H1 (cell line): ENCODE data around the gene SPATA21. TPM values are rescaled to one million over a fixed set of nuclear protein-coding genes. Genes with fewer than 3 reads are reported as not detected.

ENCODE experiments used
- CTCF ChIA-PET: fragments of 300-600 bp; sonication (Branson Sonifier 250); formaldehyde crosslinking; loops from one replicate; lab custom pipeline; 2021; ENCODE audit not compliant: partially characterized antibody; lab: Charles Lee
- POLR2A ChIA-PET: fragments of 300-600 bp; sonication (Branson Sonifier 250); formaldehyde crosslinking; loops from one replicate; lab custom pipeline; 2021; ENCODE audit warnings: inconsistent platforms; ENCODE audit not compliant: partially characterized antibody; lab: Charles Lee
- DNase-seq, 2 experiments: peaks; one replicate each; pipeline versions ENCODE4 v3.0.0 to v3.0.0-alpha.2; 2010 to 2022; ENCODE audit warnings: low spot score in 2 of 2, low read depth in 1 of 2, mixed read lengths in 1 of 2
- FAIRE-seq: peaks from 2 replicates; lab custom pipeline; 2011; peaks lifted over from hg19 to GRCh38; lab: Jason Lieb, UNC
- H2AFZ ChIP-seq: 2 replicates; pipeline ENCODE4 v1.8.1; 2012; ENCODE audit warnings: low read length, inconsistent platforms
- H2AK5ac ChIP-seq: 2 replicates; pipeline ENCODE4 v1.6.1; 2013; ENCODE audit warnings: low read depth, low read length
- H2BK120ac ChIP-seq: replicated peaks from 2 replicates; pipeline ENCODE3; 2013; ENCODE audit warnings: low read depth, low read length, inconsistent platforms
- H2BK12ac ChIP-seq: 2 replicates; pipeline ENCODE4 v1.6.1; 2013; ENCODE audit warnings: low read depth, low read length
- H2BK15ac ChIP-seq: 2 replicates; pipeline ENCODE4 v1.6.1; 2013; ENCODE audit warnings: low read length
- H2BK20ac ChIP-seq: 2 replicates; pipeline ENCODE4 v1.6.1; 2013; ENCODE audit warnings: low read length
- H2BK5ac ChIP-seq: 2 replicates; pipeline ENCODE4 v1.6.1; 2013; ENCODE audit warnings: low read depth, low read length
- H3K14ac ChIP-seq: 2 replicates; pipeline ENCODE4 v1.6.1; 2013; ENCODE audit warnings: inconsistent platforms; ENCODE audit not compliant: insufficient read length
- H3K18ac ChIP-seq: 2 replicates; pipeline ENCODE4 v1.6.1; 2013; ENCODE audit warnings: low read length; ENCODE audit errors: extremely low read depth
- H3K23ac ChIP-seq: 2 replicates; pipeline ENCODE4 v1.6.1; 2013; ENCODE audit warnings: inconsistent platforms; ENCODE audit not compliant: insufficient read length
- H3K23me2 ChIP-seq: 2 replicates; pipeline ENCODE4 v1.6.1; 2013; ENCODE audit warnings: low read depth, low read length
- H3K27ac ChIP-seq: 2 replicates; pipeline ENCODE4 v1.6.1; 2011; ENCODE audit warnings: low read depth, low read length, inconsistent platforms
- H3K27me3 ChIP-seq, 4 experiments: replicated peaks in 1 of 4; 1 replicate in 1 of 4; 2 replicates in 3 of 4; pipeline versions ENCODE4 v1.6.1 to v1.8.1; 2011 to 2013; ENCODE audit warnings: low read length in 3 of 4, mild to moderate bottlenecking in 3 of 4, inconsistent platforms in 2 of 4, mixed read lengths in 2 of 4, moderate library complexity in 1 of 4; ENCODE audit not compliant: control insufficient read depth in 3 of 4, insufficient read depth in 3 of 4; ENCODE audit errors: extremely low read depth in 1 of 4
- H3K36me3 ChIP-seq, 4 experiments: 2 replicates each; pipeline versions ENCODE4 v1.6.1 to v1.8.1; 2011 to 2013; ENCODE audit warnings: mild to moderate bottlenecking in 4 of 4, low read length in 3 of 4, moderate library complexity in 2 of 4, control low read depth in 1 of 4, inconsistent platforms in 1 of 4; ENCODE audit not compliant: insufficient read depth in 4 of 4, control insufficient read depth in 2 of 4
- H3K4ac ChIP-seq: replicated peaks from 2 replicates; pipeline ENCODE3; 2013; ENCODE audit warnings: low read length, low read depth, mixed read lengths, inconsistent platforms; ENCODE audit not compliant: insufficient read length
- H3K4me1 ChIP-seq, 4 experiments: replicated peaks in 1 of 4; 1 replicate in 1 of 4; 2 replicates in 3 of 4; pipeline versions ENCODE4 v1.6.1 to v1.8.1; 2011 to 2013; ENCODE audit warnings: low read length in 3 of 4, inconsistent platforms in 2 of 4, mixed read lengths in 1 of 4; ENCODE audit not compliant: insufficient read depth in 4 of 4, control insufficient read depth in 3 of 4
- H3K4me2 ChIP-seq, 2 experiments: 2 replicates each; pipeline versions ENCODE4 v1.6.1 to v1.8.1; 2011 to 2013; ENCODE audit warnings: low read depth in 2 of 2, low read length in 2 of 2, control low read depth in 1 of 2, inconsistent platforms in 1 of 2, mild to moderate bottlenecking in 1 of 2; ENCODE audit not compliant: insufficient read depth in 1 of 2
- H3K4me3 ChIP-seq, 4 experiments: fragments of 200-600, 300-600 bp in 1 of 4; sonication (generic), shearing (Covaris generic), sonication (Bioruptor Twin) in 1 of 4; 2 replicates each; pipeline versions ENCODE4 v1.5.1 to v1.8.1; 2011 to 2016; ENCODE audit warnings: low read length in 4 of 4, low read depth in 3 of 4, control low read depth in 2 of 4, inconsistent platforms in 2 of 4, mild to moderate bottlenecking in 2 of 4, mixed read lengths in 1 of 4, moderate library complexity in 1 of 4; ENCODE audit not compliant: insufficient read depth in 2 of 4; ENCODE audit errors: extremely low read depth in 1 of 4
- H3K56ac ChIP-seq: replicated peaks from 2 replicates; pipeline ENCODE3; 2013; ENCODE audit warnings: low read depth, mild to moderate bottlenecking, mixed read lengths, low read length, inconsistent platforms; ENCODE audit not compliant: insufficient read length
- H3K79me1 ChIP-seq: 2 replicates; pipeline ENCODE4 v1.6.1; 2013; ENCODE audit warnings: low read depth, low read length, control low read depth
- H3K79me2 ChIP-seq, 2 experiments: 2 replicates each; pipeline versions ENCODE4 v1.6.1 to v1.8.1; 2012 to 2013; ENCODE audit warnings: low read length in 2 of 2, mild to moderate bottlenecking in 2 of 2, inconsistent platforms in 1 of 2; ENCODE audit not compliant: insufficient read depth in 2 of 2, control insufficient read depth in 1 of 2
- H3K9ac ChIP-seq, 4 experiments: replicated peaks in 1 of 4; 1 replicate in 1 of 4; 2 replicates in 3 of 4; pipeline versions ENCODE4 v1.6.1 to v1.8.1; 2011 to 2013; ENCODE audit warnings: low read depth in 3 of 4, low read length in 3 of 4, control low read depth in 2 of 4, mild to moderate bottlenecking in 2 of 4, moderate library complexity in 2 of 4, inconsistent platforms in 1 of 4; ENCODE audit errors: extremely low read depth in 1 of 4
- H3K9me3 ChIP-seq, 2 experiments: 2 replicates each; pipeline versions ENCODE4 v1.6.1 to v1.8.1; 2012 to 2013; ENCODE audit warnings: mild to moderate bottlenecking in 2 of 2, moderate library complexity in 2 of 2, control low read depth in 1 of 2, inconsistent platforms in 1 of 2, low read depth in 1 of 2, low read length in 1 of 2, mixed read lengths in 1 of 2; ENCODE audit not compliant: insufficient read depth in 2 of 2
- H4K20me1 ChIP-seq, 2 experiments: replicated peaks in 1 of 2; 2 replicates each; pipeline versions ENCODE3 to v1.8.1; 2011 to 2013; ENCODE audit warnings: inconsistent platforms in 2 of 2, low read length in 2 of 2, mild to moderate bottlenecking in 1 of 2; ENCODE audit not compliant: insufficient read depth in 2 of 2, control insufficient read depth in 1 of 2
- H4K5ac ChIP-seq: 2 replicates; pipeline ENCODE4 v1.6.1; 2013; ENCODE audit warnings: low read length, low read depth, mixed read lengths, inconsistent platforms; ENCODE audit not compliant: insufficient read length
- H4K8ac ChIP-seq: 2 replicates; pipeline ENCODE4 v1.8.0; 2013; ENCODE audit warnings: mild to moderate bottlenecking, moderate library complexity, low read length, inconsistent platforms; ENCODE audit not compliant: insufficient read depth; ENCODE audit errors: extremely low read depth
- H4K91ac ChIP-seq: replicated peaks from 2 replicates; pipeline ENCODE3; 2013; ENCODE audit warnings: low read length, mixed read lengths, inconsistent platforms; ENCODE audit not compliant: insufficient read length
- ASH2L ChIP-seq: fragments of 200-600, 300-600 bp; sonication (generic); IDR thresholded peaks from one replicate; pipeline ENCODE4 v1.7.1; 2017; ENCODE audit warnings: low read length
- CHD2 ChIP-seq: IDR thresholded peaks from 2 replicates; pipeline ENCODE4 v1.6.1; 2012; ENCODE audit warnings: low read length, improper control_type of control experiment
- CTBP2 ChIP-seq: IDR thresholded peaks from 2 replicates; pipeline ENCODE4 v1.7.0; 2011; ENCODE audit warnings: borderline replicate concordance, mild to moderate bottlenecking, moderate library complexity, mixed read lengths, low read length; ENCODE audit not compliant: insufficient read depth, insufficient read length
- KDM1A ChIP-seq: fragments of 200-600, 300-600 bp; sonication (generic); IDR thresholded peaks from 2 replicates; pipeline ENCODE4 v1.7.1; 2016; ENCODE audit warnings: mild to moderate bottlenecking, low read length, borderline replicate concordance
- WGBS, 2 experiments: shearing (Covaris generic) in 1 of 2; methylation state at CpG; one replicate each; pipeline versions ENCODE4 v1.1.6 to v1.1.7; 2013 to 2015; ENCODE audit warnings: low lambda C conversion rate in 2 of 2, mixed read lengths in 2 of 2, inconsistent platforms in 1 of 2, low coverage in 1 of 2, missing lambda C conversion rate in 1 of 2; ENCODE audit not compliant: insufficient replicate concordance in 2 of 2, insufficient coverage in 1 of 2, insufficient read length in 1 of 2; ENCODE audit errors: extremely low coverage in 1 of 2, missing lambda C conversion rate in 1 of 2; 5-methylcytosine and 5-hydroxymethylcytosine counted together
- polyA plus RNA-seq, 7 experiments: library from polyadenylated mRNA; depleted of rRNA in 3 of 7; stranded (reverse) in 5 of 7; unstranded in 2 of 7; fragments of >200 nt in 5 of 7; fragments of 200-250 nt in 2 of 7; gene quantifications; 1 replicate in 5 of 7; 2 replicates in 1 of 7; 4 replicates in 1 of 7; pipeline versions ENCODE4 v1.2.1 to v1.2.3, GENCODE V29; 2011 to 2013; ENCODE audit warnings: missing spikeins in 2 of 7, mixed read lengths in 2 of 7
- total RNA-seq: library from RNA; stranded (reverse); fragmentation: NEBNext Ultra II Directional; extraction: Animal tissue kit (Norgen Biotek cat#: 25700); gene quantifications from 2 replicates; pipeline ENCODE4 v1.2.1, GENCODE V29; 2021

SPATA21 gene
- total and polyA plus RNA-seq, 2 of the 8 experiments (the other 6 are each of a cell fraction or from before 2014, with no cell fraction given), result not detected

DNA sequence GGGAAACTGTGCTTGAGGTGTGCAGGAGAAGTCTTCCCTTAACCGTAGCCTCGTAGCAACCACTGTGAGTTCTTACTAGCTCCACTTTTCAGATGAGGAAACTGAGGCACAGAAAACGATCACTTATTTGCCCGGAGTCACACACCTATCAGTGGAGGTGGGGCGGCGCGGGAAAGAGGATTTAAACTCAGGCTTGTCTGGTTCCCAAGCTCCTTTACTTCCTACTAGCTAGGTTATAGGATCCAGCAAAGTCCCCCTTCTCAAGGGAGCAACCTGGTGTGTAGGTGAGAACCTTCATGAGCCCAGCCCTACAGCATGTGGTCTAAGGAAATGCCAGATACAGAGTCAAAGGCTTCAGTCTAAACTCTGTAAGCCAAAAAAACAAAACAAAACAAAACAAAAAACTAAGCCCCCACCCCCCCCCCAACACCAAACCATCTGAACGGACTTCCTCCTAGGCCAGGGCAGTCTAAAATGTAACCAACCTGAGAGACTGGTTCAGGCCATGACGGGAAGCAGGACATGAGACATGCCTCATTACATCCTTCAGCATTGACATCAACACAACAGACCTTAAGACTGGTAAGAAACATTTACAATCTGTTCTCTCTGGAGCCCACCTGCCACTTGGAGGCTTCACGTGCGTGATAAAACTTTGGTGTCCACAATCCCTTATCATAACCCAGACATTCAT, 84.2 kb downstream of the SPATA21 start:
- Histone ChIP-seq H3K79me2 (peaks cover 4 to 34% of the 10 kb centered on the region in 2 experiments; a peak in 3 of 4 replicates), H4K8ac (peak overlapping the region; percentile 45), H3K9me3 (no peaks in the 10 kb centered on the region), H3K4me2 (peak overlapping the region; percentile 87 to 99), H2BK12ac (peak overlapping the region; percentile 13; the same call in 1 of the 2 replicates), H4K5ac (peak overlapping the region; percentile 63), H3K23ac (no peak overlapping the region), H3K36me3 (no peaks in the 10 kb centered on the region), H2AK5ac (no peak overlapping the region), H4K91ac (peak overlapping the region; percentile 29), H3K9ac (peak overlapping the region in 3 of 4 experiments; percentile 56 to 65 (median 65); a peak in 6 of 7 replicates), H3K23me2 (peaks cover 6% of the 10 kb centered on the region), H2BK120ac (no peak overlapping the region), H3K79me1 (peaks cover 2% of the 10 kb centered on the region), H3K27me3 (no peaks in the 10 kb centered on the region; a peak in 1 of 7 replicates), H4K20me1 (peaks cover 0 to 2% of the 10 kb centered on the region in 2 experiments), H3K4me1 (peaks cover 2 to 4% (median 3%) of the 10 kb centered on the region in 4 experiments; a peak in 3 of 7 replicates), H3K18ac (peak overlapping the region; percentile 84; the same call in 1 of the 2 replicates), H2BK20ac (no peak overlapping the region), H3K4ac (peak overlapping the region; percentile 93), H3K27ac (peak overlapping the region; percentile 46; the same call in 1 of the 2 replicates), H3K4me3 (peak overlapping the region; percentile 74 to 92 (median 82)), H3K56ac (no peak overlapping the region), H2BK5ac (peak overlapping the region; percentile 35; the same call in 1 of the 2 replicates), H2AFZ (peak overlapping the region; percentile 96), H3K14ac (no peak overlapping the region), H2BK15ac (peak overlapping the region; percentile 61; the same call in 1 of the 2 replicates)
- ChIA-PET CTCF (interaction anchor here (0.6 to 4.2 kb wide), 7 partner anchors 11 to 853 kb away, joined by 3 to 44 read pairs (median 3); no protein-coding TSS in a partner anchor), POLR2A (interaction anchor here (0.8 to 5.4 kb wide), 11 partner anchors 8 to 72 kb away, joined by 3 to 32 read pairs (median 4); partner anchors contain the start of gene SZRD1)
- TF ChIP-seq ASH2L, result no peak
- TF ChIP-seq KDM1A, result 0 out of 2 replicates have a peak, but pooled peaks have one; percentile 23
- TF ChIP-seq CTBP2, result no peak
- no peak for TF ChIP-seq CHD2
- DNase-seq (no peak), FAIRE-seq (no peak)
- WGBS, 2 experiments, result 60% methylated on average over 11 of the region's 11 CpGs; no CpG with 5 or more reads in 1 of the 2 experiments
